Measurements from ENCODE around the gene CTNNA1.
A peak's percentile ranks its signal among the peaks of the same experiment; 100 is the strongest.

The CTNNA1 gene

DNA sequence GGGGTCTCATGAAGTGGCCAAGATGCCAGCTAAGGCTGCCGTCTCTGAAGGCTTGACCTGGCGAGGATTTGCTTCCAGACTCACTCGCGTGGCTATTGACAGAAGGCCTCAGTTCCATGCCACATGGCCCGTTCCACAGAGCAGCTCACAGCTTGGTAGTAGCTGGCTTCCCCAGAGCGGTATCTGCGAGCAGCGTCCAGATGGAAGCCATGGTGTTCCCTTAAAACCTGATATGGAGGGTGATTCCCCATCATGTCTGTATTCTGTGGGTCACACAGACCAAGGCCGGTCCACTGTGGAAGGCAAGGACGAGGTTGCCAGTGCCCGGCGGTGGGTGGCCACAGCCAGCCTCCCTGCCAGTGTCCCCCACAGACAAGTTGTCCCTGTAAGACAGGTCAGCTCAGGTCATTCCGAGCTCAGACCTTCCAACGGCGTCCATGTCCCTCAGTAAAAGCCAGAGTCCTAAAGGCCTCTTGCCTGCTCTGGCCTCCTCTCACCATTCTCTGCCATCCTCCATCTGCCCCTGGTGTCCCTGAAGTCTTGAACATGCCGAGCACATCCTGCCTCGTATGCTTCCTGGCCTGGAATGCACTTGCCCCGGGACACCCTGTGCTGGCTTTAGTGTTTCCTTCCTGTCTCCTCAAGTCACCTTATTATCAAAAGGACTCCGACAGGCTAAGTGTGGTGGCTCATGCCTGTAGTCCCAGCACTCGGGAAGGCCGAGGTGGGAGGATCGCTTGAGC is 183.2 kb downstream of the CTNNA1 start:
- DNase-seq, result no peak

DNA sequence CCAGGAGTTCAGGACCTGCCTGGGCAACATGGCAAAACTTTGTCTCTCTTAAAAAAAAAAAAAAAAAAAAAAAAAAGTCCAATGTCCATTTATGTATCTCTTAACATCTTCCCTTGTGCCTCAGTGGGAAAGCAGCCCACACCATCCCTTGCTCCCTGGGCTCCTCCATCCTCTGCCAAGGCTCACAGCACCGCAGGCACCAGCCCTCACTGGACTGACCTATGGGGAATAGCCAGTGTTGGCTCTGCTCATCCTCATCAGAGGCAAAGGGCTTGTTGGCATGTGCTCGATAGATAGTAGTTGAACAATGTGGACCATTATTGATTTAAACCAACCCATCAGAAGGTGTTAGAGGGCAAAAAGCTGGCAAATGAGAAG is 183.7 kb downstream of the CTNNA1 start:
- no peak for DNase-seq

GRCh38 chr5:138937392-138938387 is 184.5 kb downstream of the CTNNA1 start:
- no peak for DNase-seq

- no peak for DNase-seq
Observed at GRCh38 chr5:138938526-138938925, 185.3 kb downstream of the CTNNA1 start.

GRCh38 chr5:138942066-138942465 is 188.8 kb downstream of the CTNNA1 start:
- no peak for DNase-seq

DNA sequence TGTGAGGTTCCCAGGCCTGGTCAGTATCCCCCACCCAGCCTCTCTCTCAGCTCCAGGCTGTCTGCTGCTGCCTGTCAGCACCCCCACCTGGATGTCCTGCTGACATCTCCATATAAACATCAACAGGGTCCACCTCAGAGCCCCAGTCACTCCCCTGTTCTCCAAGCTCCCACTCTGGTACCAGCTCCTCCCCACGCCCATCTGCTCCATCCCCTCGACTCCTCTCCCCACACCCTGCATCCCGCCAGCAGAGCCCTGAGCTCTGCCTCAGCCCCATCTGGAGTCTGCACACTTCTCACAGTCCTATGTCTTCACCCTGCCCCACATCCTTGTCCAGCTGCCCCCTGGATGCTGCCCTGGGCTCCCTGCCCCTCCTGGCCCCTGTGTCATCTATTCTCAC is 189.6 kb downstream of the CTNNA1 start:
- DNase-seq, result no peak

- no peak for DNase-seq
Observed at GRCh38 chr5:138943599-138944173, 190.5 kb downstream of the CTNNA1 start.

DNA sequence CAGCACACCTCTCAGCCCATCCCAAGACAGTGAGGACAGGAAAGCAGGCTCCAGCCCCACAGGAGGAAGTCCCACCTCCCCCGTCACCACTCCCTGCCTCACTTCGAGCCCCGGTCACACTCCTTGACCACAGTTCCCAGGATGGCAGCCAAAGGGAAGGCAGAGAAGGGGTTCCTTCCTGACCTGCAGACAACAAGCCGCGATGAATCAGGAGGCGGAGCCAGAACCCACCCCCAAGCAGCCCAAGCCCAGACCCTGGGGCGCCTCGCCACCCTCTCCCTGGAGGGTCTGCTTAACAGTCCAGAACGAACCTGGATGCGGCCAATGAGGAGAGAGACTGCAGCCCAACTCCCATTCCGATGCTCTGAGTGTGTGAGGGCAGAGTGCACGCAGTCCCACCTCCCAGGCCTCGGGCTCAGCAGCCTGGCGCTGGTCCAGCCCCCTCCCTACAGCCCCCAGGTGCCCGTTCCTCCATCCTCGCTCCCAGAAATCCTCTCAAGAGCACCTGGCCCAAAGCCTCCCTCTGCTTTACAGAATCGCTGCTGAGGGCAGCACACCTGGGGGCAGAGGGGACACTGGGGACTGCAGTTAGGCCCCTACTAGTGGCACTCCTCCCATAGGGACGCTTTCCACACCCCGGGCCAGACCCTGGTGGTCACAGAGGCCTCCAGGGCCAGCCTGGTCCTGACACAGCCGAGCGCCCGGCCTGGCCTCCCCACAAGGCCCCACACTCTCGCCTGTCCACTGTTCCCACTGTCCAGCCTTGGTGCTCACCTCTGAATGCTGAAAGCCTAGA is 191.5 kb downstream of the CTNNA1 start:
- DNase-seq, result no peak

GRCh38 chr5:138945421-138946240 is 192.4 kb downstream of the CTNNA1 start:
- peak in 1 of 2 donors; percentile 38 for DNase-seq

- DNase-seq, result peak in 1 of 2 donors; percentile 56
Observed at GRCh38 chr5:138946241-138946623, 193.0 kb downstream of the CTNNA1 start.

- no peak for DNase-seq
Observed at GRCh38 chr5:138946831-138947560, 193.8 kb downstream of the CTNNA1 start.

DNA sequence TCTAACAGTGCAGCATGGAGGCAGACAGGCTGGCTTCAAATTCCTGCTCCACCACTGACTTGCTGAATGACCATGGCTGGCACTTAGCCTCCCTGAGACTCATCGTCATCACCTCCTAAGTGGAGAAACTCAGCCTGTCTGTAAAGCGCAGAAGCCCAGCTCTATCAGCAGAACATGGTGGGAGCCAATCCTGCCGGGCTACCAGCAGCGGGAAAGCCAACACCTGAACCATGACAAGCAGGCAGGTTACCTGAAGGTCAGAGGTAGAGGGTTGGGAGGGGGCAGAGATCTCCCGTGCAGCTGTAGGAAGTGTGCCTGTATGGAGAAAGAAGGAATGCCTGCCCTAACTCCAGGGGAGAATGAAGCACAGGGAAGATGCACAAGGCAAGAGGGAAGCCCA is 194.6 kb downstream of the CTNNA1 start:
- DNase-seq, result no peak

DNA sequence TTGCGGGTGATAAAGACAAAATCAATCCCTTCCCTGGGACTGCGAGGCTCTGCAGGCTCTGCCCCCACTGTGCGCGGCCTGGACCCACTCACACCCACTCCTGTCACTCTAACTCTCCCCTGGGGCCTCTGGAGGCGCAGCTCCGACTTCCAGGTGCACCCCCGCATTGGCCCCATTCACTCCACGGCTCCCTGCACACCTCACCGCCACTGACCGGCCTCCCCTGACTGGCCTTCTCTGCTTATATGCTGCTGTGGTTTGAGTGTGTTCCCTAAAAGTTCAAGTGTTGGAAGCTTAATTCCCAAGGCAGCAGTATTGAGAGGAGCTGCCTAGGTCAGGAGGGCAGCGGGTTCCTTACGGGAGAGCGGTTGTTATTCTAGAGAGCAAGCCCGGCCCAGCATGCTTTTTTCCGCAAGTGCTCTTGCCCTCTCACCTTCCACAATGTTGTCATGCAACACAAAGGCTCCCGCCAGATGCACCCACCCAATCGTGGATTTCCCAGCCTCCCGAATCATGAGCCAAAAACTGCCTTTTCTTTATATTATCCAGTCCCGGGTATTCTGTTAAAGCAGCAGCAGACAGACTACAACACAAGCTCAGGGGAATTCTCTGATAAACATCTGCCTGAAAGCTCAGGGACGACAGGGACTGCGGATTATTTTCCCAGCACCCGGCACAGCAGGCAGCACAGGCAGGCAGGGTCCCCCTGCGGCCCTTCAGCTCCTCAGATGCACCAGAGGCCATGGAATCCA is 195.4 kb downstream of the CTNNA1 start:
- DNase-seq, result no peak

GRCh38 chr5:138949223-138949574 is 196.0 kb downstream of the CTNNA1 start:
- no peak for DNase-seq

DNA sequence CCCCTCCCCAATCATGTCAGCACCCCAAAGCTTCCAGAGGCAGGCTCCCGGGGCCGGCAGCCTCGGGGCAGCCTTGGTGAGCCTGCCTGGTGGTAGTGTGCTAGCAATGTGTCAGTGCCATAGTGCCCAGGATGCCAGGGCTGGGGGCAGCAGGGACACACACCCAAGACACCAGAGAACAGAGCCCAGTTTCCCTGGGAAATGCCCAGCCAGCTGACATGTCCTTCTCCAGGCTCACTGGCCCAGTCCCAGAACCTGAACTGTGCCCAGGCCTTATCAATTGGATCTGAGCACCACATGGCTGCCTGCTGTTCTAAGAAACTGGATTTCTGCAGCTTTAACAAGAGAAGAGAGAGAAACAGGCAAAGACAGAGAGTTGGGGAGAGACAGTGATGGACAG is 196.8 kb downstream of the CTNNA1 start:
- DNase-seq, result no peak

- peak; percentile 67 to 74 for DNase-seq
Observed at GRCh38 chr5:138950421-138951031, 197.3 kb downstream of the CTNNA1 start.

GRCh38 chr5:138951091-138951985 is 198.1 kb downstream of the CTNNA1 start:
- DNase-seq, result no peak

GRCh38 chr5:138951986-138952735 is 198.9 kb downstream of the CTNNA1 start:
- no peak for DNase-seq

Measured in hippocampal formation (tissue), 2 donors.